OCI-LY1 (cell line): ENCODE measurements around the gene IRAK3.

Source experiments
- CTCF ChIP-seq: fragments of 200-600 bp; sonication (generic), shearing (Covaris generic); IDR thresholded peaks from 2 replicates; pipeline ENCODE4 v1.5.1; 2017; ENCODE audit warnings: mild to moderate bottlenecking, antibody characterized with exemption, low read length, moderate library complexity, mixed read lengths
- EZH2 ChIP-seq: fragments of 200-600 bp; sonication (generic), shearing (Covaris generic); IDR thresholded peaks from 2 replicates; pipeline ENCODE4 v1.8.0; 2017; ENCODE audit warnings: borderline replicate concordance, mixed run types, mild to moderate bottlenecking, antibody characterized with exemption, low read length, moderate library complexity, mixed read lengths

- TF ChIP-seq EZH2 (no peak), CTCF (no peak)
Measured at GRCh38 chr12:66270613-66271012, 81.6 kb downstream of the IRAK3 start.
